HFF-Myc (cell line): Measurements from ENCODE around the gene C13orf46.
"Not testable (repeated sequence)": the region's sequence is repeated elsewhere in the genome, so short reads cannot be mapped to it uniquely, and the experiment has no call there.

Experiments
- DNase-seq: peaks from one replicate; pipeline ENCODE4 v3.0.0-alpha.2; 2011; ENCODE audit warnings: low read depth; ENCODE audit errors: extremely low read depth
- H3K4me3 ChIP-seq: replicated peaks from 2 replicates; pipeline ENCODE4 v1.5.1; 2011; ENCODE audit warnings: low read depth, mild to moderate bottlenecking, control low read depth, low read length
- TF ChIP-seq, protein P1 (sequence below): IDR thresholded peaks from 2 replicates; pipeline ENCODE4 v1.5.1; 2012; ENCODE audit warnings: mild to moderate bottlenecking, low read depth, low read length, control low read depth; ENCODE audit errors: missing control alignments

Gene C13orf46

DNA sequence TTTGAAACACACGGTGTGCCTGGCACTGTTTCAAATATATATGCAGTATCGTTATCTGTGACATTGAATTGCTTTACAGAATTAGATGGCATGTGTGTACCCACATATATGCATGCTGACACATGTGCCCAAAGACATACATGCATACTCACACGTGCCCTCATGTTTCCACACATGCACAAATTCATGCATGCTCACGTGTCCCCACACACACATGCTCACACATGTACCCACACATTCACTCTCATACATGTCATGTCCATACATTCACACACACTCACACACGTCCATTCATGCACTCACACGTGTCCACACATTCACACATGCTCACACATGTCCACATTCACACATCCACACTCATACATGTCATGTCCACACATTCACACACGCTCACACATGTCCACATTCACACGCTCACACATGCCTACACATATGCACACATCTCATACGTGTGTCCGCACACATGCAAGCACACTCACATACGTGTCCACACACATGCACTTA lies 17.9 kb upstream of the C13orf46 start:
- DNase-seq = no peak
- TF ChIP-seq, protein P1, sequence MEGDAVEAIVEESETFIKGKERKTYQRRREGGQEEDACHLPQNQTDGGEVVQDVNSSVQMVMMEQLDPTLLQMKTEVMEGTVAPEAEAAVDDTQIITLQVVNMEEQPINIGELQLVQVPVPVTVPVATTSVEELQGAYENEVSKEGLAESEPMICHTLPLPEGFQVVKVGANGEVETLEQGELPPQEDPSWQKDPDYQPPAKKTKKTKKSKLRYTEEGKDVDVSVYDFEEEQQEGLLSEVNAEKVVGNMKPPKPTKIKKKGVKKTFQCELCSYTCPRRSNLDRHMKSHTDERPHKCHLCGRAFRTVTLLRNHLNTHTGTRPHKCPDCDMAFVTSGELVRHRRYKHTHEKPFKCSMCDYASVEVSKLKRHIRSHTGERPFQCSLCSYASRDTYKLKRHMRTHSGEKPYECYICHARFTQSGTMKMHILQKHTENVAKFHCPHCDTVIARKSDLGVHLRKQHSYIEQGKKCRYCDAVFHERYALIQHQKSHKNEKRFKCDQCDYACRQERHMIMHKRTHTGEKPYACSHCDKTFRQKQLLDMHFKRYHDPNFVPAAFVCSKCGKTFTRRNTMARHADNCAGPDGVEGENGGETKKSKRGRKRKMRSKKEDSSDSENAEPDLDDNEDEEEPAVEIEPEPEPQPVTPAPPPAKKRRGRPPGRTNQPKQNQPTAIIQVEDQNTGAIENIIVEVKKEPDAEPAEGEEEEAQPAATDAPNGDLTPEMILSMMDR = no peak
- H3K4me3 ChIP-seq = no peak overlapping the region

DNA sequence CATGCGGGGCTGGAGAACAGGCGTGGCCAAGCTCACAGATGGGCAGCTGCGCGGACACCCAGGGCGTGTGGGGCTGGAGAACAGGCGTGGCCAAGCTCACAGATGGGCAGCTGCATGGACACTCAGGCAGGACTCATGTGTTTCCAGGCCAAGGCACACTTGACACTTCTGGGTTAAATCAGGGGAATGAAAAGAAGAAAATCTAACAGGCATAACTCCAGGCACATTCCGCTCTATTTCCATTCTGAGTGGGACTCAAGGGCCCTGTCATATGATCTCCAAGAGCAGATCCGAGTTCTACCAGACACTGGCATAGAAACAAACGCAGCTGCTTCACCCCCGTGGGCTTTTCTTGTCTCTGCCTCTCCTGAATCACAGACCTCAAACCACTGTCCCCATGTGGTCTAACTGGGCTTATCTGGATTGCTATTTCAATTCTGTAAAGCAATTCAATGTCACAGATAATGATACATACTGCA lies 17.4 kb upstream of the C13orf46 start:
- no peak overlapping the region for H3K4me3 ChIP-seq
- TF ChIP-seq, protein P1 = no peak
- DNase-seq = no peak

DNA sequence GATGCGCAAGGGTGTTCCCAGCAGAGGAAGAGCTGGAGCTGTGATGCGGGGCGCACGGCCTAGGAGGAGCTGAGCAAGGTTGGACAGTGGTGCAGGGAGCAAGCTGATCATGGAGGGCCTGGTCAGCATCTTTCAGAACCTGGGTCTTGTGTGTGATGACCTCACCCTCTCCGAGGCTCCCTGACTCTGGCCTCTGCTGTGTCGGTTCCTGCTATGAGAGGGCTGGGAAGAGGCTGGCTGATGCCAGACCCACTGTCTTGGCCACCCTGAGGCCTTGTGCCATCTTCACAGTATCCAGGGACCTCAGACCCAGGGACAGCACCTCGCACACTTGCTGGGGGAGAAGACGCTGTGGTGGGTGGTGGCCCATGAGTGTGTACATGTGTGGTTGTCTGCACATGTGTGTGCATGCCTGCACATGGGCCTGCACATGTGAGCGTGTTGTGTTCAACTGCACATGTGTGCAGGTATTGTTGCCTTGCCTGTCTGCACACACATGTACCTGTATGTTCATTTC lies 16.5 kb upstream of the C13orf46 start:
- no peak overlapping the region for H3K4me3 ChIP-seq
- TF ChIP-seq, protein P1 = no peak

DNA sequence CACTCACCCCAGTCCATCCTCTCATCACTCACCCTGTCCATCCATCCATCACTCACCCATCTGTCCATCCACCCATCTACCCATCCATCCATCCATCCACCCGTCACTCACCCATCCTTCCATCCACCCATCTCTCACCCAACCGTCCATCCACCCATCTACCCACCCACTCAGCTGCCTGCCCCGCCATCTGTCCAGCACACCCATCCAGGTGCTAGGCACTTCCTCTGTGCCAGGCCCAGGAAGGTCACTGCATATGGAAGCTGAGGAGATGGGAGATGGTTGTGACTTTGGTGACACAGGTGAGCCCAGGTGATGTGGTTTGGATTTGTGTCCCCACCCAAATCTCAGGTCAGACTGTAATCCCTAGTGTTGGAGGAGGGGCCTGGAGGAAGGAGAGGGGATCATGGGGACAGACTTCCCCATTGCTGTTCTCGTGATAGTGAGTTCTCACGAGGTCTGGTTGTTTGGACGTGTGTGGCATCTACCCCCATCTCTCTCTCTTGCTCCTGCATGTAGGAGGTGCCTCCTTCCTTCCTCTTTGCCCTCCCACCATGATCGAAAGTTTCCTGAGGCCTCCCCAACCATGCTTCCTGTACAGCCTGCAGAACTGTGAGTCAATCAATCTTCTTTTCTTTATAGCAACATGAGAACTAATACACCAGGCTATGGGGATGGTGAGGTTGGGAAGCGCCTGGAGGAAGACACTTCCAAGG lies 15.9 kb upstream of the C13orf46 start:
- TF ChIP-seq, protein P1 = no peak
- H3K4me3 ChIP-seq = no peak overlapping the region
- DNase-seq = no peak

More for the DNA sequence above, 16.5 kb upstream of the C13orf46 start:
- DNase-seq = no peak

DNA sequence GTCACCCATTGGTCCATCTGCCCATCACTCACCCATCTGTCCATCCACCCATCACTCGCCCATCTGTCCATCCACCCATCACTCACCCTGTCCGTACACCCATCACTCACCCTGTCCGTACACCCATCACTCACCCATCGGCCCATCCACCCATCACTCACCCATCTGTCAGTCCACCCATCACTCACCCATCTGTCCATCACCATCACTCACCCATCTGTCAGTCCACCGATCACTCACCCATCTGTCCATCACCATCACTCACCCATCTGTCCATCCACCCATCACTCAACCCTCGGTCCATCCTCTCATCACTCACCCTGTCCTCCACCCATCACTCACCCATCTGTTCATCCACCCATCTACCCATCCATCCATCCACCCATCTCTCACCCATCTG lies 15.0 kb upstream of the C13orf46 start:
- not testable (repeated sequence) for DNase-seq

DNA sequence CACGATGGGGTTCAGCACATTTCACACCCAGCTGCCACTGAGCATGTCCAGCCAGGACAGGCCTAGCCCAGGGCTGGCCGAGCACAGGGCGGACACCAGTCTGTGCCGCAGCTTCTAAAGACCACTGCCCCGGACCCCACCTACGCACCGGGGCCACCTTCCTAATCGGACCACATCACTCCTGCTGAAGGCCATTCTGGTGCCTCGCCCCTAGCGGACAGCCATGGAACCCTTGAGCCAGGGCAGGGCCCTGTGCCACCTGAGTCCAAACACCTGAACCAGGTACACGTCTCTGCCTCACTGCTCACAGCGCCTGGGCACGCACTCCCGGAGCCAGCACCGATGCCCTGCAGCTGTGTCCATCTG lies 8.4 kb upstream of the C13orf46 start:
- H3K4me3 ChIP-seq = no peak overlapping the region
- TF ChIP-seq, protein P1 = no peak
- DNase-seq = no peak

More for the DNA sequence above, 15.0 kb upstream of the C13orf46 start:
- H3K4me3 ChIP-seq = not testable (repeated sequence)

DNA sequence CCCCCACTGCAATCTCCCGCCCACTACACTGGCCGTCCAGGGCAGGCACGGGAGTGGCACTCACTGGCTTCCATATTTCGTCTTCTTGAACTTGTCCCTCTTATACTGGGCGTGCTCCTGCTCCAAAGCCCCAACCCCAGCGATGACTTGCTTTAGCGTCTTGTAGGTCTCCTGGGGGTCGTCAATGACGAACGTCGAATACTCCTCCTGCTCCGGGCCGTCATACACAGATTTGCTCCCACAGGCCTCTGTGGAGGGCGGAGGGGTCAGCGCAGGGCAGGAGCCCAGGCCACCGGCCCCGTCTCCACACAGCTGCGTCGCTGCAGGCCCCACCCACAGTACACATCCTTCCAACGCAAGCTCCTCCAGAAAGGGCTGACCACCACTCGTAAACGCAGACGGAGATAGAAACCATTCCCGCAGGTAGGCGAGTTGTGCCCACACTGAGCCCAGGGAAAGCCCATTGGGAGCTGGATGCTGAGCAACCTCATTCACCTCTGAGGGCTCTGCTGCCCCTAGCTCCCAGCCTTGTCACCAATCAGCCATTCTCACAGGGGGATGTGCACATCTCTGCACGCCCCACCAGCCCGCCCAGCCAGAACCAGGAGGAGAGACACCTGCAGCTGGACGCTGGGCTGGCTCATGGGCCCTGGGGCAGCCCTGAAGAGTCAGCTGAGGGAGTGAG lies 7.9 kb upstream of the C13orf46 start:
- no peak for DNase-seq
- TF ChIP-seq, protein P1 = no peak
- no peak overlapping the region for H3K4me3 ChIP-seq
